Erythroblast (primary cell): ENCODE measurements around the gene FIBP.

Experiments
- GATA1 ChIP-seq: IDR thresholded peaks from 2 replicates; pipeline ENCODE4 v1.6.1; 2011; ENCODE audit warnings: low read depth, mild to moderate bottlenecking, control low read depth, low read length, moderate library complexity
- POLR2A ChIP-seq: IDR thresholded peaks from 2 replicates; pipeline ENCODE4 v1.6.1; 2011; ENCODE audit warnings: mild to moderate bottlenecking, low read length

- TF ChIP-seq POLR2A (no peak), GATA1 (no peak)
These were observed 4.2 kb downstream of the FIBP start for GRCh38 chr11:65883786-65884715.
